GM23338 (cell line): Measurements from ENCODE around the gene DNAL4. TPM values are rescaled to one million over a fixed set of nuclear protein-coding genes. Genes with fewer than 3 reads are reported as not detected.
A peak's percentile ranks its signal among the peaks of the same experiment; 100 is the strongest.

Experiments
- ATAC-seq: fragments of 200-7000 bp; cut with Tn5 transposase; 3 replicates; pipeline ENCODE4 v1.9.1; 2020
- DNase-seq: peaks from one replicate; pipeline ENCODE4 v3.0.0-alpha.2; 2015; ENCODE audit warnings: low spot score
- H2AFZ ChIP-seq: fragments of 200-600 bp; sonication (generic); 2 replicates; pipeline ENCODE4 v1.8.0; 2016; ENCODE audit warnings: antibody characterized with exemption, mild to moderate bottlenecking, moderate library complexity
- H3F3A ChIP-seq: fragments of 200-600 bp; sonication (generic); replicated peaks from 2 replicates; pipeline ENCODE4 v1.8.0; 2017; ENCODE audit warnings: antibody characterized with exemption, mixed run types, low read depth
- H3K27ac ChIP-seq: fragments of 200-600 bp; sonication (generic); 2 replicates; pipeline ENCODE4 v1.6.1; 2016; ENCODE audit warnings: low read depth
- H3K27me3 ChIP-seq: fragments of 200-600 bp; sonication (generic); 2 replicates; pipeline ENCODE4 v1.8.0; 2016; ENCODE audit warnings: mild to moderate bottlenecking, mixed run types, moderate library complexity; ENCODE audit not compliant: insufficient read depth
- H3K36me3 ChIP-seq: fragments of 200-600 bp; sonication (generic); 2 replicates; pipeline ENCODE4 v1.8.0; 2016; ENCODE audit warnings: mild to moderate bottlenecking; ENCODE audit not compliant: insufficient read depth
- H3K4me1 ChIP-seq: fragments of 200-600 bp; sonication (generic); 2 replicates; pipeline ENCODE4 v1.8.0; 2016; ENCODE audit warnings: mild to moderate bottlenecking, moderate library complexity; ENCODE audit not compliant: insufficient read depth
- H3K4me2 ChIP-seq: fragments of 200-600 bp; sonication (generic); 2 replicates; pipeline ENCODE4 v1.7.1; 2017; ENCODE audit warnings: mixed run types
- H3K4me3 ChIP-seq: fragments of 200-600 bp; sonication (generic); 2 replicates; pipeline ENCODE4 v1.6.1; 2016; ENCODE audit warnings: mixed run types
- H3K79me2 ChIP-seq: fragments of 200-600 bp; sonication (generic); replicated peaks from 2 replicates; pipeline ENCODE4 v1.8.0; 2017; ENCODE audit warnings: mild to moderate bottlenecking; ENCODE audit not compliant: insufficient read depth
- H3K9me2 ChIP-seq: fragments of 200-600 bp; sonication (generic); 2 replicates; pipeline ENCODE4 v1.8.0; 2017; ENCODE audit not compliant: insufficient read depth
- H4K20me1 ChIP-seq: fragments of 200-600 bp; sonication (generic); replicated peaks from 2 replicates; pipeline ENCODE4 v1.8.0; 2017; ENCODE audit warnings: mild to moderate bottlenecking; ENCODE audit not compliant: insufficient read depth
- H3K27ac Mint-ChIP-seq: 2 replicates; pipeline ENCODE4 v1.8.0; 2020; ENCODE audit warnings: inconsistent platforms, mild to moderate bottlenecking, moderate library complexity, mixed read lengths
- H3K27me3 Mint-ChIP-seq: 3 replicates; pipeline ENCODE4 v1.8.0; 2022; ENCODE audit warnings: low read depth, mild to moderate bottlenecking, moderate library complexity, mixed read lengths, inconsistent platforms; ENCODE audit not compliant: insufficient read depth, poor library complexity
- H3K36me3 Mint-ChIP-seq: 3 replicates; pipeline ENCODE4 v1.8.0; 2021; ENCODE audit warnings: low read depth, mild to moderate bottlenecking, inconsistent platforms, moderate library complexity, mixed read lengths
- H3K4me1 Mint-ChIP-seq: 3 replicates; pipeline ENCODE4 v1.8.0; 2020; ENCODE audit warnings: mild to moderate bottlenecking, inconsistent platforms, mixed read lengths
- H3K4me3 Mint-ChIP-seq: 3 replicates; pipeline ENCODE4 v1.8.0; 2021; ENCODE audit warnings: moderate library complexity, mild to moderate bottlenecking, inconsistent platforms, mixed read lengths
- H3K9me3 Mint-ChIP-seq: 3 replicates; pipeline ENCODE4 v1.8.0; 2020; ENCODE audit warnings: moderate library complexity, mild to moderate bottlenecking, inconsistent platforms, mixed read lengths
- CREB1 ChIP-seq: fragments of 250-450 bp; sonication (Bioruptor Pico); IDR thresholded peaks from 2 replicates; pipeline ENCODE4 v1.5.0; 2020; ENCODE audit warnings: low read depth, mild to moderate bottlenecking, moderate library complexity
- EZH2 ChIP-seq: fragments of 200-600 bp; sonication (generic); IDR thresholded peaks from one replicate; pipeline ENCODE4 v1.8.0; 2017; ENCODE audit warnings: antibody characterized with exemption, mild to moderate bottlenecking, low read depth; ENCODE audit not compliant: unreplicated experiment
- NANOG ChIP-seq: IDR thresholded peaks from 2 replicates; pipeline ENCODE4 v1.6.1; 2016; ENCODE audit warnings: antibody characterized with exemption, borderline replicate concordance
- POLR2AphosphoS5 ChIP-seq: IDR thresholded peaks from 2 replicates; pipeline ENCODE4 v1.6.1; 2016; ENCODE audit warnings: antibody characterized with exemption, low read depth
- REST ChIP-seq: IDR thresholded peaks from one replicate; pipeline ENCODE4 v1.6.1; 2018; ENCODE audit warnings: antibody characterized with exemption; ENCODE audit not compliant: unreplicated experiment
- STAT1 ChIP-seq: IDR thresholded peaks from one replicate; pipeline ENCODE4 v1.6.1; 2016; ENCODE audit warnings: antibody characterized with exemption; ENCODE audit not compliant: unreplicated experiment
- polyA plus RNA-seq: library from polyadenylated mRNA; unstranded; fragments of >200 nt; fragmentation: Nextera tagmentation; extraction: Ambion mirVana; gene quantifications from 2 replicates; pipeline ENCODE4 v1.2.1, GENCODE V29; 2016
- total RNA-seq: library from RNA; depleted of rRNA; stranded (reverse); fragments of >200 nt; shearing (Covaris generic); gene quantifications from 2 replicates; pipeline ENCODE4 v1.2.3, GENCODE V29; 2014
- TF ChIP-seq, protein P1 (sequence below): fragments of 250-450 bp; sonication (Bioruptor Pico); IDR thresholded peaks from 2 replicates; pipeline ENCODE4 v1.5.0; 2020; ENCODE audit warnings: mild to moderate bottlenecking, moderate library complexity
- TF ChIP-seq, protein P2 (sequence below): IDR thresholded peaks from 2 replicates; pipeline ENCODE4 v1.6.1; 2016; ENCODE audit warnings: antibody characterized with exemption

DNAL4 gene
- total and polyA plus RNA-seq, 2 experiments from 2014 or later: 9.3 to 10.0 TPM

GRCh38 chr22:38761202-38762162, 32.5 kb downstream of the DNAL4 start (continued):
- TF ChIP-seq, protein P1, sequence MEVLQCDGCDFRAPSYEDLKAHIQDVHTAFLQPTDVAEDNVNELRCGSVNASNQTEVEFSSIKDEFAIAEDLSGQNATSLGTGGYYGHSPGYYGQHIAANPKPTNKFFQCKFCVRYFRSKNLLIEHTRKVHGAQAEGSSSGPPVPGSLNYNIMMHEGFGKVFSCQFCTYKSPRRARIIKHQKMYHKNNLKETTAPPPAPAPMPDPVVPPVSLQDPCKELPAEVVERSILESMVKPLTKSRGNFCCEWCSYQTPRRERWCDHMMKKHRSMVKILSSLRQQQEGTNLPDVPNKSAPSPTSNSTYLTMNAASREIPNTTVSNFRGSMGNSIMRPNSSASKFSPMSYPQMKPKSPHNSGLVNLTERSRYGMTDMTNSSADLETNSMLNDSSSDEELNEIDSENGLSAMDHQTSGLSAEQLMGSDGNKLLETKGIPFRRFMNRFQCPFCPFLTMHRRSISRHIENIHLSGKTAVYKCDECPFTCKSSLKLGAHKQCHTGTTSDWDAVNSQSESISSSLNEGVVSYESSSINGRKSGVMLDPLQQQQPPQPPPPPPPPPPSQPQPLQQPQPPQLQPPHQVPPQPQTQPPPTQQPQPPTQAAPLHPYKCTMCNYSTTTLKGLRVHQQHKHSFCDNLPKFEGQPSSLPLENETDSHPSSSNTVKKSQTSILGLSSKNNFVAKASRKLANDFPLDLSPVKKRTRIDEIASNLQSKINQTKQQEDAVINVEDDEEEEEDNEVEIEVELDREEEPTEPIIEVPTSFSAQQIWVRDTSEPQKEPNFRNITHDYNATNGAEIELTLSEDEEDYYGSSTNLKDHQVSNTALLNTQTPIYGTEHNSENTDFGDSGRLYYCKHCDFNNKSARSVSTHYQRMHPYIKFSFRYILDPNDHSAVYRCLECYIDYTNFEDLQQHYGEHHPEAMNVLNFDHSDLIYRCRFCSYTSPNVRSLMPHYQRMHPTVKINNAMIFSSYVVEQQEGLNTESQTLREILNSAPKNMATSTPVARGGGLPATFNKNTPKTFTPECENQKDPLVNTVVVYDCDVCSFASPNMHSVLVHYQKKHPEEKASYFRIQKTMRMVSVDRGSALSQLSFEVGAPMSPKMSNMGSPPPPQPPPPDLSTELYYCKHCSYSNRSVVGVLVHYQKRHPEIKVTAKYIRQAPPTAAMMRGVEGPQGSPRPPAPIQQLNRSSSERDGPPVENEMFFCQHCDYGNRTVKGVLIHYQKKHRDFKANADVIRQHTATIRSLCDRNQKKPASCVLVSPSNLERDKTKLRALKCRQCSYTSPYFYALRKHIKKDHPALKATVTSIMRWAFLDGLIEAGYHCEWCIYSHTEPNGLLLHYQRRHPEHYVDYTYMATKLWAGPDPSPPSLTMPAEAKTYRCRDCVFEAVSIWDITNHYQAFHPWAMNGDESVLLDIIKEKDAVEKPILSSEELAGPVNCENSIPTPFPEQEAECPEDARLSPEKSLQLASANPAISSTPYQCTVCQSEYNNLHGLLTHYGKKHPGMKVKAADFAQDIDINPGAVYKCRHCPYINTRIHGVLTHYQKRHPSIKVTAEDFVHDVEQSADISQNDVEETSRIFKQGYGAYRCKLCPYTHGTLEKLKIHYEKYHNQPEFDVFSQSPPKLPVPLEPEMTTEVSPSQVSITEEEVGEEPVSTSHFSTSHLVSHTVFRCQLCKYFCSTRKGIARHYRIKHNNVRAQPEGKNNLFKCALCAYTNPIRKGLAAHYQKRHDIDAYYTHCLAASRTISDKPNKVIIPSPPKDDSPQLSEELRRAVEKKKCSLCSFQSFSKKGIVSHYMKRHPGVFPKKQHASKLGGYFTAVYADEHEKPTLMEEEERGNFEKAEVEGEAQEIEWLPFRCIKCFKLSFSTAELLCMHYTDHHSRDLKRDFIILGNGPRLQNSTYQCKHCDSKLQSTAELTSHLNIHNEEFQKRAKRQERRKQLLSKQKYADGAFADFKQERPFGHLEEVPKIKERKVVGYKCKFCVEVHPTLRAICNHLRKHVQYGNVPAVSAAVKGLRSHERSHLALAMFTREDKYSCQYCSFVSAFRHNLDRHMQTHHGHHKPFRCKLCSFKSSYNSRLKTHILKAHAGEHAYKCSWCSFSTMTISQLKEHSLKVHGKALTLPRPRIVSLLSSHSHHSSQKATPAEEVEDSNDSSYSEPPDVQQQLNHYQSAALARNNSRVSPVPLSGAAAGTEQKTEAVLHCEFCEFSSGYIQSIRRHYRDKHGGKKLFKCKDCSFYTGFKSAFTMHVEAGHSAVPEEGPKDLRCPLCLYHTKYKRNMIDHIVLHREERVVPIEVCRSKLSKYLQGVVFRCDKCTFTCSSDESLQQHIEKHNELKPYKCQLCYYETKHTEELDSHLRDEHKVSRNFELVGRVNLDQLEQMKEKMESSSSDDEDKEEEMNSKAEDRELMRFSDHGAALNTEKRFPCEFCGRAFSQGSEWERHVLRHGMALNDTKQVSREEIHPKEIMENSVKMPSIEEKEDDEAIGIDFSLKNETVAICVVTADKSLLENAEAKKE (CRISPR knock-in tag): no peak
- no peak for TF ChIP-seq NANOG
- no peak for TF ChIP-seq CREB1 (CRISPR knock-in tag)

- Histone ChIP-seq H2AFZ (no peak overlapping the region), H3K36me3 (no peaks in the 10 kb centered on the region), H3K27ac (no peak overlapping the region), H3F3A (peaks cover 3% of the 10 kb centered on the region; the same call in 1 of the 2 replicates), H3K9me2 (no peaks in the 10 kb centered on the region), H3K79me2 (no peaks in the 10 kb centered on the region), H3K4me2 (no peak overlapping the region), H3K4me3 (no peak overlapping the region), H3K4me1 (0 out of 2 replicates have a peak, but pooled peaks cover 4% of the 10 kb centered on the region), H3K27me3 (peaks cover 11% of the 10 kb centered on the region; the same call in 1 of the 2 replicates), H4K20me1 (no peaks in the 10 kb centered on the region)
- peak; percentile 11 for ATAC-seq
- no peak for DNase-seq
- TF ChIP-seq CREB1 (CRISPR knock-in tag) (no peak), POLR2AphosphoS5 (no peak), STAT1 (no peak), REST (no peak), EZH2 (no peak)
- TF ChIP-seq, protein P2, sequence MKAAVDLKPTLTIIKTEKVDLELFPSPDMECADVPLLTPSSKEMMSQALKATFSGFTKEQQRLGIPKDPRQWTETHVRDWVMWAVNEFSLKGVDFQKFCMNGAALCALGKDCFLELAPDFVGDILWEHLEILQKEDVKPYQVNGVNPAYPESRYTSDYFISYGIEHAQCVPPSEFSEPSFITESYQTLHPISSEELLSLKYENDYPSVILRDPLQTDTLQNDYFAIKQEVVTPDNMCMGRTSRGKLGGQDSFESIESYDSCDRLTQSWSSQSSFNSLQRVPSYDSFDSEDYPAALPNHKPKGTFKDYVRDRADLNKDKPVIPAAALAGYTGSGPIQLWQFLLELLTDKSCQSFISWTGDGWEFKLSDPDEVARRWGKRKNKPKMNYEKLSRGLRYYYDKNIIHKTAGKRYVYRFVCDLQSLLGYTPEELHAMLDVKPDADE: no peak
- no peak overlapping the region for H3K4me3 Mint-ChIP-seq
- no peaks in the 10 kb centered on the region for H3K36me3 Mint-ChIP-seq
- no peaks in the 10 kb centered on the region; the same call in 2 of the 3 replicates for H3K9me3 Mint-ChIP-seq
- H3K4me1 Mint-ChIP-seq: peaks cover 6% of the 10 kb centered on the region; the same call in 2 of the 3 replicates
- H3K27me3 Mint-ChIP-seq: peaks cover 19% of the 10 kb centered on the region
- H3K27ac Mint-ChIP-seq: no peak overlapping the region
These were observed 33.3 kb downstream of the DNAL4 start for GRCh38 chr22:38760477-38761201.
